ENCODE results near the gene SUGP2. TPM values are rescaled to one million over a fixed set of nuclear protein-coding genes. Genes with fewer than 3 reads are reported as not detected.

SUGP2 gene
- total RNA-seq, 1 donor from 2014 or later: 75.6 TPM

GRCh38 chr19:19062454-19063182, 29.3 kb upstream of the SUGP2 start:
- Histone ChIP-seq H3K27ac (peak overlapping the region; percentile 80), H3K36me3 (no peaks in the 10 kb centered on the region), H3K9me3 (no peaks in the 10 kb centered on the region), H3K27me3 (no peaks in the 10 kb centered on the region), H3K4me3 (peak overlapping the region; percentile 62), H3K4me1 (peaks cover 18% of the 10 kb centered on the region)
- ATAC-seq (no peak), DNase-seq (no peak)
- intact Hi-C loops (cut with DNase I): no loop called here
- TF ChIP-seq CTCF (IDR thresholded peaks at IDR 0.05): no peak

GRCh38 chr19:19061506-19061905, 28.2 kb upstream of the SUGP2 start:
- H3K4me1 ChIP-seq: peaks cover 18% of the 10 kb centered on the region
- no peaks in the 10 kb centered on the region for H3K36me3 ChIP-seq
- H3K4me3 ChIP-seq: no peak overlapping the region
- intact Hi-C loops (cut with DNase I): no loop called here
- H3K27me3 ChIP-seq: no peaks in the 10 kb centered on the region
- no peaks in the 10 kb centered on the region for H3K9me3 ChIP-seq
- no peak for TF ChIP-seq CTCF (IDR thresholded peaks at IDR 0.05)
- ATAC-seq (no peak), DNase-seq (no peak)
- H3K27ac ChIP-seq: peak overlapping the region; percentile 11

GRCh38 chr19:19059837-19060611, 26.7 kb upstream of the SUGP2 start:
- intact Hi-C loops (cut with DNase I): no loop called here
- peaks cover 8% of the 10 kb centered on the region for H3K36me3 ChIP-seq
- H3K27ac ChIP-seq: no peak overlapping the region
- DNase-seq (peak; percentile 80), ATAC-seq (no peak)
- H3K27me3 ChIP-seq: no peaks in the 10 kb centered on the region
- no peak for TF ChIP-seq CTCF (IDR thresholded peaks at IDR 0.05)
- no peaks in the 10 kb centered on the region for H3K9me3 ChIP-seq
- H3K4me3 ChIP-seq: no peak overlapping the region
- peaks cover 10% of the 10 kb centered on the region for H3K4me1 ChIP-seq

GRCh38 chr19:19059018-19059836, 25.9 kb upstream of the SUGP2 start:
- H3K27me3 ChIP-seq: no peaks in the 10 kb centered on the region
- H3K27ac ChIP-seq: no peak overlapping the region
- DNase-seq: no peak
- TF ChIP-seq CTCF (IDR thresholded peaks at IDR 0.05): no peak
- intact Hi-C loops (cut with DNase I): no loop called here
- H3K4me3 ChIP-seq: no peak overlapping the region
- peaks cover 16% of the 10 kb centered on the region for H3K36me3 ChIP-seq
- H3K4me1 ChIP-seq: peaks cover 10% of the 10 kb centered on the region
- H3K9me3 ChIP-seq: no peaks in the 10 kb centered on the region
- ATAC-seq: no peak

GRCh38 chr19:19057720-19058119, 24.4 kb upstream of the SUGP2 start:
- Histone ChIP-seq H3K36me3 (peaks cover 25% of the 10 kb centered on the region), H3K4me1 (peaks cover 4% of the 10 kb centered on the region), H3K9me3 (no peaks in the 10 kb centered on the region), H3K27ac (no peak overlapping the region), H3K27me3 (no peaks in the 10 kb centered on the region), H3K4me3 (no peak overlapping the region)
- ATAC-seq: no peak
- no peak for DNase-seq
- no peak for TF ChIP-seq CTCF (IDR thresholded peaks at IDR 0.05)
- intact Hi-C loops (cut with DNase I): no loop called here
